Immature natural killer cell (primary cell): ENCODE measurements around the gene OS9. TPM values are rescaled to one million over a fixed set of nuclear protein-coding genes. Genes with fewer than 3 reads are reported as not detected.

Source experiments
- DNase-seq, 3 donors: peaks; one replicate each; pipeline ENCODE4 v3.0.0; 2022; ENCODE audit warnings: mixed read lengths in 1 of 3
- H3K27ac Mint-ChIP-seq, 6 donors: one replicate each; pipeline ENCODE4 v1.8.0; 2020; ENCODE audit warnings: mixed read lengths in 6 of 6, mild to moderate bottlenecking in 5 of 6, inconsistent platforms in 4 of 6, moderate library complexity in 3 of 6
- H3K27me3 Mint-ChIP-seq, 3 donors: one replicate each; pipeline ENCODE4 v1.8.0; 2020 to 2021; ENCODE audit warnings: low read depth in 3 of 3, mild to moderate bottlenecking in 3 of 3, mixed read lengths in 3 of 3, moderate library complexity in 3 of 3, inconsistent platforms in 1 of 3
- H3K36me3 Mint-ChIP-seq, 3 donors: one replicate each; pipeline ENCODE4 v1.8.0; 2020; ENCODE audit warnings: mixed read lengths in 3 of 3, inconsistent platforms in 2 of 3, mild to moderate bottlenecking in 2 of 3
- H3K4me1 Mint-ChIP-seq, 2 donors: one replicate each; pipeline ENCODE4 v1.8.0; 2020; ENCODE audit warnings: inconsistent platforms in 2 of 2, mild to moderate bottlenecking in 2 of 2, mixed read lengths in 2 of 2, moderate library complexity in 1 of 2
- H3K4me3 Mint-ChIP-seq, 5 donors: one replicate each; pipeline ENCODE4 v1.8.0; 2020; ENCODE audit warnings: mild to moderate bottlenecking in 5 of 5, mixed read lengths in 5 of 5, inconsistent platforms in 3 of 5, moderate library complexity in 3 of 5
- H3K9me3 Mint-ChIP-seq, 6 donors: one replicate each; pipeline ENCODE4 v1.8.0; 2020; ENCODE audit warnings: mild to moderate bottlenecking in 6 of 6, mixed read lengths in 6 of 6, inconsistent platforms in 4 of 6, moderate library complexity in 3 of 6
- polyA plus RNA-seq, 3 donors: library from polyadenylated mRNA; unstranded; fragments of 300-500 nt; fragmentation: Illumina TruSeq; gene quantifications; one replicate each; pipeline ENCODE4 v1.2.3, GENCODE V29; 2021

OS9 gene
- polyA plus RNA-seq, 3 donors from 2014 or later = 54.2 to 111 (median 59.5) TPM

DNA sequence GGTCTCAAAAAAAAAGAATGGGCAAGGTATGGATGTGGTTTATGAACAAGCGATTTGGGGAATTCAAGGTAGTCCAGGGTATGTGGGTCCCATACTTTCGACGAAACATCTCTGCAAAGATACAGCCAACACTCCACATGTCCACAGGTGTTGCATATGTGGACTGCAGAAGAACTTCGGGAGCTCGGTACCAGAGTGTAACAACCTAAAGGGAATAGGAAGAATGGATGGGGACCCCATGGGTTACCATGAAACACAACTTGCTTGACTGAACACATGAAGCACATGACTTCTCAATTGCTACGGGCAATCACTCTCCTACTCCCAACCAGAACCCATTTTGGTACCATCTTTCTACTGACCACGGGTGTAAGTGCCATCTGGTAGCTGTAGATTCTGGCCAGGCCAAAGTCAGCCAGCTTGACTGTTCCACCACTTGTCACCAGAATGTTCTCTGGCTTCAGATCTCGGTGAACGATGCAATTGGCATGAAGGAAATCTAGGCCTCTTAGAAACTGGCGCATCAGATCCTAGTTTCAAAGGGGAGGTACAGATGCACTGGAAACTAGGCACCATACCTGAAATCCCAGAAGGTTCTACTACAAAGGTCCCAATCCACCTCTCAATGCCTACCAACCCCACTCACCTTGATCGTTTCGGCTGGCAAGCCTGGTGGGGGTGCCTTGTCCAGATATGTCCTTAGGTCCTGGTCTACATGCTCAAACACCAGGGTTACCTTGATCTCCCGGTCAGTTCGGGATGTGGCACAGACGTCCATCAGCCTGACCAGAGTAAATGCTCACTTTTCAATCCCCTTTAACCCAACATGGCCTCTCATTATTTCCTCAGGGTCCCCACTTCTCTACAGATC, 56.9 kb downstream of the OS9 start:
- DNase-seq = no peak
- peak overlapping the region; percentile 87 to 95 (median 87) for H3K4me3 Mint-ChIP-seq
- no peaks in the 10 kb centered on the region for H3K9me3 Mint-ChIP-seq
- H3K4me1 Mint-ChIP-seq = peaks cover 50 to 65% of the 10 kb centered on the region in 2 donors
- H3K36me3 Mint-ChIP-seq = peaks cover 4 to 15% (median 4%) of the 10 kb centered on the region in 3 donors
- peaks cover 6 to 11% (median 9%) of the 10 kb centered on the region in 3 donors for H3K27me3 Mint-ChIP-seq
- H3K27ac Mint-ChIP-seq = peak overlapping the region; percentile 89 to 99 (median 96)

DNA sequence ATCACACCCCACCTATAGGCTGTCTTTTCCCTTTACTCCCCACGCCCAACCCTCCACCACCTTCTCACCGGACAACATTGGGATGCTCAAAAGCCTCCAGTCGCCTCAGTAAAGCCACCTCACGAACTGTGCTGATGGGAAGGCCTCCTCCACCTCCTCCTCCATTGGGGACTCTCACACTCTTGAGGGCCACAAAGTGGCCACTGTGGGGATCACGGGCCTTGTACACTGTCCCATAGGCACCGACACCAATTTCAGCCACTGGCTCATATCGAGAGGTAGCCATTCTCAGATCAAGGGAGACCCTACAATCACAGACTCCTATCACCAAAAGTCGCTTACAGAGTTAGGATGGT, 57.5 kb downstream of the OS9 start:
- Mint-ChIP-seq H3K36me3 (peaks cover 4 to 15% (median 4%) of the 10 kb centered on the region in 3 donors), H3K27me3 (peaks cover 6 to 11% (median 9%) of the 10 kb centered on the region in 3 donors), H3K4me1 (peaks cover 48 to 64% of the 10 kb centered on the region in 2 donors), H3K4me3 (peak overlapping the region; percentile 87 to 95 (median 87)), H3K27ac (peak overlapping the region; percentile 89 to 99 (median 96)), H3K9me3 (no peaks in the 10 kb centered on the region)
- no peak for DNase-seq

DNA sequence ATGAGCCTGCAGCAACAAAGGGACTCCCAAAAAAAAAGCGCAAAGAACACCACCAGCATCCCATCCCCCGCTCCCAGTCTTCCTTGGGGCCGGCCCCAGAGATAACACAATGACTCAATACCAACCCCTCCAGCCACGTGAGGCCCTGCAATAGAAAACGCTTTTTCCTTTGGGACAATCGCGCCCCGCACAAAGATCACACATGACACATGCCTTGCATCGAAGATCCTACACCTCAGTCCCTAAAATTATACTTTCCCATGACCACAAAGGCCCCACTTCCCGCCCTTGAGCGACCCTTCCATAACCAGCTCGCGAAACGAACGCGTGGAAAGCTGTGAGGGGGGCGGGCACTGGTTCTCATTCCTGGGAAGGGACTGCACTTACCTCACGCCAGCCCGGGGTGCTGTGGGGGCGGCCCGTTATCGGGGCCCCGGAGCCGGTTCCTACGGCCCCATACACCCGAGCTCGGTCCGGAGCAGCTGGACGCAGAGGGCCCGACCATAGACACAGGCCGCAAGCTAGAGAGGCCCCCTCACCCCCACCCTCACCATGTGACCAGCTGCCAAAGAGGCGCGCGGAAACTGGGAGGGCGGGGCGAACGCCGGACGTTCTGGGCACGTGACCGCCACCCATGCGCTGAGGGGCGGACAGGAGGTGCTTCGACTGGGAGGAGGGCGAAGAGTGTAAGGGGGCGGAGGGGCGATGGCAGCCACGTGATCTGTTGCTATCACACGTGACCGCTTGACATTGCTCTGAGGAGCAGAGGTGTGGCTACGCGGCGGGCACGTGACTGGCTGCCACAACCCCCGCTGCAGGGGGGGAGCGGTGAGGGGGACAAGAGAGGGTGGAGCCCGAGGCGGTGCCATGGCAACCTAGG, 58.1 kb downstream of the OS9 start, which contains the start of gene CDK4:
CDK4 (minus strand) TSS at position 523 of the 880 bp plus-strand sequence. CDS start 593 bp downstream, outside the sequence.
- H3K27me3 Mint-ChIP-seq = peaks cover 6 to 13% (median 11%) of the 10 kb centered on the region in 3 donors
- peaks cover 4 to 15% (median 4%) of the 10 kb centered on the region in 3 donors for H3K36me3 Mint-ChIP-seq
- H3K4me1 Mint-ChIP-seq = peaks cover 51 to 64% of the 10 kb centered on the region in 2 donors
- peak within 1 kb of the TSS; percentile 87 to 95 (median 87) for H3K4me3 Mint-ChIP-seq
- peak within 1 kb of the TSS; percentile 89 to 99 (median 96) for H3K27ac Mint-ChIP-seq
- H3K9me3 Mint-ChIP-seq = no peaks in the 10 kb centered on the region
- peak; percentile 98 to 99 (median 98) for DNase-seq

DNA sequence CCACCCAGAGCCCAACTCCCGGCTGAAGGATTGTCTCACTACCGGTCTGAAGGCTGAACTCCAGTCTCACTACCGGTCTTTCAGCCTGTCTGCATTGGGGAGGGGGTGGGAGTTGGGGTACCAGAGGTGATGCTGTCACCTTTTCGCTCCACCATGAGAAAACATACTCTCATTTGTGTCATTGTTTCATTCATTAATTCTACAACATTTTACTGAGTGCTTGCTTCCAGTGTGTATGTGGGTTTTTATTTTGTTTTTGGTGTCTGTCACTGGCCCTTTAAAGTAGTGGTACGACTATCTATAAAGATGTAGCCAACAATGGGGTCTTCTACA, 58.7 kb downstream of the OS9 start:
- no peak for DNase-seq
- H3K4me3 Mint-ChIP-seq = peak overlapping the region; percentile 87 to 95 (median 87)
- no peaks in the 10 kb centered on the region for H3K9me3 Mint-ChIP-seq
- H3K27me3 Mint-ChIP-seq = peaks cover 6 to 13% (median 11%) of the 10 kb centered on the region in 3 donors
- peak overlapping the region; percentile 89 to 99 (median 96) for H3K27ac Mint-ChIP-seq
- peaks cover 53 to 60% of the 10 kb centered on the region in 2 donors for H3K4me1 Mint-ChIP-seq
- peaks cover 0 to 12% (median 4%) of the 10 kb centered on the region in 3 donors for H3K36me3 Mint-ChIP-seq

DNA sequence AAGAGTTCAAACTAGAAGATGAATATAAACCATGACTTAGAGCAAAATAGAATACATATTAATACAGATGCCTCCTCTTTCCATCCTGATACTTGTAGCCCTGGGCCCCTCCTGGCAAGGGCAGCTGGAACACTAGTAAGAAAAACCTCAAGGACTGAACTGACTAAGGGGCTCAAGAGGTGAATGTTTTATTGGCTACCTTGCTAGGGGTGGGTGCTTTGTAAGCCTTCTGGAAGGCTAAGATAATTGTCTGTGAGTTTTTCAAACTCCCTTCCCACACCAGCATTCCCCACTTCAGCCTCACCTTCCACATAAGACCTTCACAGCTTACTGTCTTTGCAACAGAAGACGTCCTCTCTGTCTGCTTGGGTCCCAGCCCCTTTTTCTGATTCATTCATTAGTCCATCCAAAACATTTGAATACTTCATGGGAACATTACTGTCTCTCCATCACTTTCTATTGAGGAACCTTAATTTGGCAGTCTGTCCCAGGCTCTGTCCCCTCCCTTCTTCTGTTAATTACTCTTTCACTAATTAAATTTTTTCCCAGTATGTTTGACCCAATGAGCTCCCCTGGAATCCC, 59.9 kb downstream of the OS9 start:
- DNase-seq = no peak
- H3K27ac Mint-ChIP-seq = peak overlapping the region; percentile 89 to 99 (median 96)
- H3K9me3 Mint-ChIP-seq = no peaks in the 10 kb centered on the region
- H3K4me1 Mint-ChIP-seq = peaks cover 53 to 60% of the 10 kb centered on the region in 2 donors
- H3K36me3 Mint-ChIP-seq = peaks cover 0 to 9% (median 0%) of the 10 kb centered on the region in 3 donors
- H3K4me3 Mint-ChIP-seq = peak overlapping the region; percentile 91 to 96 (median 95)
- peaks cover 6 to 13% (median 9%) of the 10 kb centered on the region in 3 donors for H3K27me3 Mint-ChIP-seq

DNA sequence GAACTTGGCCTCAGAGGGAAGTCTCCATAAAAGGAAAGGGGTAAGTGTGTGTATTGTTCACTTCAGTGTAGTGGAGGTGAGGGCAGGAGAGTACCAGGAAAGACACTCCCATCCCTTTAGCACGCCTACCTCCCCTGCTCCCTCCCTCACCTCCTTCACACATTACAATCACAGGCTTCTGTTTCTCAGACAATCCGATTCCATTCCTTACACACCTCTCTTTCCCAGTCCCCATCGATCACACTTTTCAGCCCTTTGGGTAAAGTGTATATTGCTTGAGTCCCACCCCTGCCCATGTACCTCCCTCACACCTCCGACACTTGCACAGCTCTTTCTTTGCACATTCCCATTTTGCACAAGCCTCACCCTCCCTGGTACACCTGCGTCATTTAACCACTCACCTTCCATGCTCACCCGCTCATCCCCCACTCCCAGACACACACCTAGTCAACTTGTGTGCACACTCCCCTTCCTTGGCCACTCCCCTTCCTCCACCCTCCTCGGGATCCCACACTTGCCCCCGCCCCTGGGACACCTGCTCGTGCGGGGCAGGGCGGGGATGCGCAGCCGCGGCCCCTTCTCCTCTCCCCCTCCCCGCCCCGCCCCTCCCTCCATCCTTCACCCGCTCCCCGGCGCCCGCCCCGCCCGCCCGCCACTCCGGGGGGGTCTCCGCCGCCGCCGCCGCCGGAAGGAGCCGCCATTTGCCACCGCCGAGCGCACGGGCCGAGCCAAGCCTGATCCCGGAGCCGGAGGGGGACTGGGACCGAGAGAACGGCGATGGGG, 60.7 kb downstream of the OS9 start, which contains the start of gene MARCHF9:
MARCHF9 (plus strand) TSS at position 693 of the 783 bp plus-strand sequence. CDS start 426 bp downstream, outside the sequence.
- Mint-ChIP-seq H3K4me3 (peak within 1 kb of the TSS; percentile 89 to 96 (median 94)), H3K36me3 (peaks cover 0 to 3% (median 3%) of the 10 kb centered on the region in 3 donors), H3K9me3 (no peaks in the 10 kb centered on the region), H3K27ac (peak within 1 kb of the TSS; percentile 89 to 99 (median 96)), H3K4me1 (peaks cover 53 to 65% of the 10 kb centered on the region in 2 donors), H3K27me3 (peaks cover 6 to 13% (median 9%) of the 10 kb centered on the region in 3 donors)
- peak; percentile 57 to 62 (median 59) for DNase-seq

DNA sequence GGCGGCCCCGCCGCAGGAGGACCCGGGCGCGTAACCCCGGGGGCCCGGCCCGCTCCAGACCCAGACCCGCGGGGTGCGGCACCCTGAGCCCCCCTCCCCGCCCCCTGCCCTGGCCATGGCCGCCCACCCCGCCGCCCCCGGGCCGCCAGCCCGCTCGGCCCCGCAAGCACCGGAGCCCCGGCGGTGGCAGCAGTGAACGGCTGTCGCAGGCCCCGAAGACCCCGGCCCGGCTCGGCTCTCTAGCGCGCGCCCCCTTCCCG, 61.2 kb downstream of the OS9 start:
- H3K27ac Mint-ChIP-seq = no peak overlapping the region
- DNase-seq = no peak
- peak overlapping the region in 3 of 5 donors; percentile 33 to 96 (median 35) for H3K4me3 Mint-ChIP-seq
- H3K4me1 Mint-ChIP-seq = peaks cover 53 to 65% of the 10 kb centered on the region in 2 donors
- H3K36me3 Mint-ChIP-seq = peaks cover 0 to 3% (median 3%) of the 10 kb centered on the region in 3 donors
- peaks cover 6 to 13% (median 10%) of the 10 kb centered on the region in 3 donors for H3K27me3 Mint-ChIP-seq
- H3K9me3 Mint-ChIP-seq = no peaks in the 10 kb centered on the region

DNA sequence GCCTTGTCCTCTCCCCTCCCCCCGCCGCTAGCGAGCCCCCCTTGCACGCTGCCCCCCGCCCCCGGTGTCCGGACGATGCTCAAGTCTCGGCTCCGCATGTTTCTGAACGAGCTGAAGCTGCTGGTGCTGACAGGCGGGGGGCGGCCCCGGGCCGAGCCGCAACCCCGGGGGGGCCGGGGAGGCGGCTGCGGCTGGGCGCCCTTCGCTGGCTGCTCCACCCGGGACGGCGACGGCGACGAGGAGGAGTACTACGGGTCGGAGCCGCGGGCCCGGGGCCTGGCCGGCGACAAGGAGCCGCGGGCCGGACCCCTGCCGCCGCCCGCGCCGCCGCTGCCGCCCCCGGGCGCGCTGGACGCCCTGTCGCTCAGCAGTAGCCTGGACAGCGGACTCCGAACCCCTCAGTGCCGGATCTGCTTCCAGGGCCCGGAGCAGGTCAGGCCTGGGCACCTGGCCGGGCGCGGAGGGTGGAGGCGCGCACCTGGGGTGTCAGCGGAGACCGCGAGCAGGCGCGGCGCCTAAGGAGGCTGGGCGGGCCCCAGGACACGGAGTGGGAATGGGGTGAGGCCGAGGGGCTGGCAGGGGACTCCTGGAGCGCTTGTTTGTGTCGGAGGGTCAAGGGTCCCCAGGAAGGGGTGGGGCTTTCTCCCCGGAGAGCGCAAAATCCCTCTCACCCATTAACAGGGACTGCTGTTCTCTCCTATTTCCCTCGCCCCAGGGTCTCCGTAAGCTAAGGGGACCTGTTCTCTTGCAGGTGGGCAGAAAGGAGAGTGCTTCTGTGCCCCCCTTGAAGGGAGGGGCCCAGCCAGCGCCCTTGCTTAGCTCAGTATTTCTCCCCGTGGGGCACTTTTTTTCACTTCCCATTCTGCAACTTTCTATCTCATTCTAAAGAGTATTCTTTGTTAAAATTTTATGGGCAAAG, 61.8 kb downstream of the OS9 start:
- H3K27ac Mint-ChIP-seq = peak overlapping the region in 5 of 6 donors; percentile 69 to 87 (median 76)
- peak overlapping the region; percentile 80 to 92 (median 85) for H3K4me3 Mint-ChIP-seq
- peaks cover 6 to 13% (median 10%) of the 10 kb centered on the region in 3 donors for H3K27me3 Mint-ChIP-seq
- H3K36me3 Mint-ChIP-seq = peaks cover 0 to 4% (median 3%) of the 10 kb centered on the region in 3 donors
- H3K9me3 Mint-ChIP-seq = no peaks in the 10 kb centered on the region
- DNase-seq = peak; percentile 47 to 56 (median 55)
- H3K4me1 Mint-ChIP-seq = peaks cover 51 to 59% of the 10 kb centered on the region in 2 donors

DNA sequence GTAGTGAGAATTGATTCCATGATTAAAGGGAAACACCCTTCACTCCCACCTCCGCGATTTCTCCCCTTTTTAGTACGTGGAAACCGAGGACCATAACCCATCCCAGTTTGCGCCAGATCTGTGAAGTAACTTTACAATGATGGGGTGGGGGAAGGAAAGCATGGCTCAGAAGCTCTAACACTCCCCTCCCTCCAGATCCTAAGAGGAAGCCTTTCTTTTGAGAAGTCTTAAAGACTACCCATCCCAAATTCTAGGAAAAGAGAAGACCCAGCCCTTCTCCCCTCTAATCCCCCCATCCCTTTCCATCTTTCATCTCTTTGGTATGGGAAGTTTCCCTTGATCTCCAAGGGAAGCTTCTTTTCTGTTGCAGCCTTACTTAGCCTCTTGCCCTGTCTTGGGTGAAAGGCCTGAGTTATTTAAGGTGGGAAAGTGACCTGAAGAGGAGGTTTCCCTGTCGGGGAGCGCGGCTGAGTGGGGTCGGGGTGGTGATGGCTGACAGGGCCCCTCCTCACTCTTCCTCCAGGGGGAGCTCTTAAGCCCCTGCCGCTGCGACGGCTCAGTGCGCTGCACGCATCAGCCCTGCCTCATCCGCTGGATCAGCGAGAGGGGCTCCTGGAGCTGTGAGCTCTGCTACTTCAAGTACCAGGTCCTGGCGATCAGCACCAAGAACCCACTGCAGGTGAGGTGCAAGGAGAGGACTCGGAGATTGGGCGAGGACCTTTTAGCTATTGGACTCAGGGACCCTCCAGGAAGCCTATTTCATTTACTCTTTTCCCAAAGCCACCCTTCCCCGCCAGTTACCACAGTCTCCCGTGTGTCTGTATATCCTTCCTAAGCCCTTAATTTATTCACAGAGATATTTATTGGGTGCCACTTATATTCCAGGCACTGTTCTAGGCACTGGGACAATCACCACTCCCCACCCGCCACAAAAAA, 62.7 kb downstream of the OS9 start:
- peaks cover 6 to 13% (median 8%) of the 10 kb centered on the region in 3 donors for H3K27me3 Mint-ChIP-seq
- H3K27ac Mint-ChIP-seq = peak overlapping the region; percentile 55 to 91 (median 76)
- H3K36me3 Mint-ChIP-seq = peaks cover 0 to 8% (median 3%) of the 10 kb centered on the region in 3 donors
- H3K4me3 Mint-ChIP-seq = peak overlapping the region; percentile 80 to 92 (median 85)
- no peaks in the 10 kb centered on the region for H3K9me3 Mint-ChIP-seq
- DNase-seq = peak; percentile 54 to 63 (median 62)
- H3K4me1 Mint-ChIP-seq = peaks cover 43 to 49% of the 10 kb centered on the region in 2 donors

DNA sequence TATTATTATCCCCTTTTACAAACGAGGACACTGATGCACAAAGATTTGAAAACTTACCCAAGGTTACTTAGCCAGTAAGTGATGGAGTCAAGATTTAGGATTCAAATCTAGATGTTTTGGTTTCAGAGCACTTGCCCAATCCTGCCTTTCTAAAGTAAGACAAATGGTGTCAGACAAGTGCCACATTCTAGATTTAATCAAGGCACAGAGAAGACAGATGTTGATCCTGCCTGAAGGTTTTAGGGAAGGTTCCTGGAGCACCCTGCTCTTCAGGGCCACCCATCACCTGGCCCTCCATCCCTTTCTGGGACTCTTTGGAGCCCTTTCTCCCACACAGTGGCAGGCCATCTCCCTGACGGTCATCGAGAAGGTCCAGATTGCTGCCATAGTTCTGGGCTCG, 63.8 kb downstream of the OS9 start:
- Mint-ChIP-seq H3K36me3 (peaks cover 0 to 8% (median 3%) of the 10 kb centered on the region in 3 donors), H3K27ac (no peak overlapping the region), H3K4me1 (peaks cover 32 to 38% of the 10 kb centered on the region in 2 donors), H3K9me3 (no peaks in the 10 kb centered on the region), H3K27me3 (peaks cover 1 to 7% (median 4%) of the 10 kb centered on the region in 3 donors), H3K4me3 (peak overlapping the region in 1 of 5 donors; percentile 15)
- DNase-seq = no peak
